ENCODE results near the gene LPCAT2.

DNA sequence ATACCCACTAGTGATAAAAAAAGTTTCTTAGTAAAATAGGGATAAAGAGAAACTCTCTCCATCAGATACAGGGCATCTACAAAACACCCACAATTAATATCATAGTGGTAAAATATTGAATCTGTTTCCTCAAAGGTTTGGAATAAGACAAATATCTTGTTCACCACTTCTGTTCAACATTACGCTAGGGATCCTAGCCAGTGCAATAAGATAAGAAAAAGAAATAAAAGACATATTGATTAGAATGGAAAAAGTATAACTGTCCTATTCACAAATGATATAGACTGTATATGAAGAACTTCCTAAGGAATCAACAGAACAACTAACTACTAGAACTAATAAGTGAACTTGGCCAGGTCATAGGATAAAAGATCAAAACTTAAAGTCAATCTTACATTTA lies 12.9 kb downstream of the LPCAT2 start:
- TF ChIP-seq EZH2 (IDR thresholded peaks at IDR 0.05; ENCODE audit: borderline replicate concordance, low read depth, low read length, severe bottlenecking): no peak
- no peak for TF ChIP-seq FOS (IDR thresholded peaks at IDR 0.05; ENCODE audit: borderline replicate concordance, insufficient read depth, low read length)
- TF ChIP-seq, protein P1, sequence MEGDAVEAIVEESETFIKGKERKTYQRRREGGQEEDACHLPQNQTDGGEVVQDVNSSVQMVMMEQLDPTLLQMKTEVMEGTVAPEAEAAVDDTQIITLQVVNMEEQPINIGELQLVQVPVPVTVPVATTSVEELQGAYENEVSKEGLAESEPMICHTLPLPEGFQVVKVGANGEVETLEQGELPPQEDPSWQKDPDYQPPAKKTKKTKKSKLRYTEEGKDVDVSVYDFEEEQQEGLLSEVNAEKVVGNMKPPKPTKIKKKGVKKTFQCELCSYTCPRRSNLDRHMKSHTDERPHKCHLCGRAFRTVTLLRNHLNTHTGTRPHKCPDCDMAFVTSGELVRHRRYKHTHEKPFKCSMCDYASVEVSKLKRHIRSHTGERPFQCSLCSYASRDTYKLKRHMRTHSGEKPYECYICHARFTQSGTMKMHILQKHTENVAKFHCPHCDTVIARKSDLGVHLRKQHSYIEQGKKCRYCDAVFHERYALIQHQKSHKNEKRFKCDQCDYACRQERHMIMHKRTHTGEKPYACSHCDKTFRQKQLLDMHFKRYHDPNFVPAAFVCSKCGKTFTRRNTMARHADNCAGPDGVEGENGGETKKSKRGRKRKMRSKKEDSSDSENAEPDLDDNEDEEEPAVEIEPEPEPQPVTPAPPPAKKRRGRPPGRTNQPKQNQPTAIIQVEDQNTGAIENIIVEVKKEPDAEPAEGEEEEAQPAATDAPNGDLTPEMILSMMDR (IDR thresholded peaks at IDR 0.05; ENCODE audit: extremely low read depth in 1 of 2, insufficient read depth in 1 of 2, low read depth in 1 of 2, low read length in 2 of 2): no peak
